Renal cortical epithelial cell (primary cell): Measurements from ENCODE around the gene DGKI. TPM values are rescaled to one million over a fixed set of nuclear protein-coding genes. Genes with fewer than 3 reads are reported as not detected.

Source experiments
- DNase-seq: peaks from one replicate; pipeline ENCODE4 v3.0.0-alpha.2; 2011; ENCODE audit warnings: low read depth
- total RNA-seq: library from RNA; depleted of rRNA; stranded (reverse); fragments of >200 nt; gene quantifications from 2 replicates; pipeline ENCODE4 v1.2.3, GENCODE V29; 2014

DGKI gene
- total RNA-seq, 1 donor from 2014 or later = 8.0 TPM

DNA sequence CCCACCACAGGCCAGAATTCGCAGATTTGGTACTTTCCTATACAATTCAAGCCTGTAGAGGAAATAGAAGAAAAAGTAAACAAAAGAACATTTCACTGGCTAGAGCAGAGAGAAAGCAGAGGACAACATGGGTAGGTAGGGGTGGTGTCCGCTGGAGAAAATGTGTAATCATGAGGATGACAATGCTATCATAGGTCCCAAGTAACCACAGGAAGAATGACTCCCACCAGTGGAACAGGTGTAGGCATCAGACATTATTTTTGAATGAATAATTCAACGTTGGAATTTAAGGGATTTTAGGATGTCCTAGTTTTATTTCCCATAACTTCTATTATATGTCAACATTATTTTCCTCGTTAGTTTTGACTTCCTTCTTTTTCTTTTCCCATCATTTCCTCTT is 248.9 kb downstream of the DGKI start:
- no peak for DNase-seq

DNA sequence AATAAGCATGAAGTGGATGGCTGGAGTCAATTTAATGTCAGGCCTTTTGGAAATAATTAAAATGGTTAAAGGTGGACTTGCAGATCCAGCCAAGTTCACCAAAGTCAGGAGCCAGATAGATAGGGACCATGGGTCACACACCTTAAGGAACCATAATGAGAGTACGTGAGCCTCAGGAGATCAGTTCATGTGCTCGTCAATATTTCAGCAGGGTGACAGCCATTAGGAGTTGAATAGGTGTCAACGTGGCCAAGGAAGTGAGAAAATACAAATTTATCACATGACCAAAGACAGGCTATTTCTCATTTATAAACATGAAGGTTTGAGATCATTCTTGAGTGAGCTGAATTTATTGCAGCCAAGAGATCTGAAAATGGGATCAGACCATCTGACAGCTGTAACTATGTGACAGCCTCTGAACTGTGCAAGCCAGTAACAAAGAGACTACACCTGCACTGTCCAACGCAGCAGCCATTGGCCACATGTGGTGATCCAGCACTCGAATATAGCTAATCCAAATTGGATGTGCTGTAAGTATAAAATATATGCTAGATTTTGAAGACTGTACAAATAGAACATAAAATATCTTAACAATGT is 253.6 kb downstream of the DGKI start:
- DNase-seq = no peak

DNA sequence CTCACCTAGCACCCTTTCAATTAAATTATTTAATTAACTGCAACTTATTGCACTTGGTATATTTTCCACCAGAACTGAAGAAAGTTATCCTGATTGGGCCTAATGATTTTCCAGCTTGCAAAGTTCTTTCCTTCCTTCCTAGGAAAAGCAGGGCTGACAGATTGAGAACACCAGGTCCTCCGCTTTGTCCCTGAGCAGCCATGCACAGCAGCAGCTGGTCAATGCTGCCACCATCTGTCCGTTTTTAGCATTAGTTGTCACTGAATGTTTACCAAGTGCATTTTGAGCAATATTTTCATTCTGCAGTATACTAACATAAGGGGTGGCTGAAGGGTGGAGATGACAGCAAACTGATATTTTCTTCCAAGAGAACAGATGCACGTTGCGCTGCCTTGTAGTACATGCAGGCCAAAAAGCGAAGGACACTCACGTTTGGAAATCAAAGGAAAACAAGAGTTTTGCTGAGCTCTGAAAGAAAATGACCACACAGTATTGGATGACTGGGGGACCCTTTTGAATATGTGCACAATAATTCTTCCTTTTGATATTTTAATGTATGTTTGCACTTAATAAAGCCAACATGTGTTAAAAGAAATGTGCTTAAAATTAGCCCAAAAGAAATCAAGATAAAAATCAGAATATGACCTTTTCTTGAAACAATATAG is 254.4 kb downstream of the DGKI start:
- DNase-seq = peak; percentile 72

DNA sequence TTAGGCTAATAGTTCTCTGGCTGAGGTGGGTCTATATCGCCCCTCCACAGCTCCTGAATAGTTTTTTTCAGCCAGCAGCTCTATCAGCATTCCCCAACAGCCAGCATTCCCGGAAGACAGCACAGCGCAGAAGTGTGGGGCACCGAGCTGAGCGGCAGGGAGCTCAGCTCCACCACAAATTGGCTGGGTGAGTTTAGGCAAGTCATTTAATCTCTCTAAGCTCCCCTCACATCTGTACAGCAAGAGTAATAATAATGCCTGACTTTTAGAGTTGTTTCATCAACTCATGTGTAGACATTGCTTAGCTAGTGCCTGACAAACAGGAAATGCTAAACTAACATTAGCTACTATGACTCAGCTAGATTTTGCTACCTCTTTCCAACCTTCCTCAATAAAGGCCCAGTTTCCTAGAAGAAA is 255.3 kb downstream of the DGKI start:
- DNase-seq = peak; percentile 87

DNA sequence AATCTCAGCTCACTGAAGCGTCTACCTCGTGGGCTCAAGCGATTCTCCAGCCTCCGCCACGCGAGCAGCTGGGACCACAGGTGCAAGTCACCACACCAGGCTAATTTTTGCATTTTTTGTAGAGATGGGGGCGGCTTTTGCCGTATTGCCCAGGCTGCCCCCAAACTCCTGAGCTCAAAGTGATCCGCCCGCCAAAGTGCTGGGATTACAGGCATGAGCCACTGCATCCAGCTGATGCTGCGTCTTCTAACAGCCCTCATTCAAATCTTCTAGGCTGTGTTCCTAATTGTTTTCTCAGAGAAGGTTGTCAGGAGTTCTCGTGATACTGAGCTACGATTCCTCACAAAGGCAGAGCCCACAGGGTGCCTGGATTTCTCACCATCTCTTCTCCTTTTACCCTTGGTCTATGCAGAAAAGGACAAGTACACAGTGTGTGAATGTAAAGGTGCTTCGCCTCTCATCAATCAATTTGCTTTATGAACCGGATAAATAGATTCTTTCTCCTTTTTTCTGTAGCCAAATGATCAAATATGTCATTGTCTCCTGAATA is 255.9 kb downstream of the DGKI start:
- DNase-seq = no peak

DNA sequence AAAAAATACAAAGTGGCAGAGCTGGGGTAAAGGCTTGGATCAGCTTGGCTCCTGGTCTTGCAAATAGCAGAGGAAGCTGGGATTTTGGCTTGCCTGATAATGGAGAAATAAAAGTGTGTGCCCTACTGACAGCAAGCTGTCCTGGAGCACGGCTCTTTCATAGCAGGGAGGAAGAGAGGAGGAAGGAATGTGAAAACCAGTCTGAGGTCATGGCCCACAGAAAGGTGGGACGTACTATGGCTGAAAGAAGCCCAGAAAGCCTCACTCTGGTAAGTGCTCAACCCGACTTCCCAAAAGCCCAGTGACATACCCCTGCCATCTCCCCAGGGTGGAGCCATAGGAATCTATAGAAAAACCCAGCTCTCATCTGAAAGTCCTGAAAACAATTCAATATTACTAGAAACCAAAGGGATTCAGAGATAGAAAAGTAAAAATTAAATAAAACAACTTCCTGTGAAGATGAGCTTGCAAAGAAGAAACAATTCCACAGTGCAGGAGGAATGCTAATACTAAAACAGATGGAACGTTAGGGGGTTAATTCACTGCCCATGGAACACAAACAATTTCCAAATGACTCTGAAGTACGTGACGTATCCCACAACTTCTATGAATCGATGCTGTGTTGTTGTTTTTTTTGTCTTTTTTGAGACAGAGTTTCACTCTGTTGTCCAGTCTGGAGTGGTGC is 256.6 kb downstream of the DGKI start:
- no peak for DNase-seq

DNA sequence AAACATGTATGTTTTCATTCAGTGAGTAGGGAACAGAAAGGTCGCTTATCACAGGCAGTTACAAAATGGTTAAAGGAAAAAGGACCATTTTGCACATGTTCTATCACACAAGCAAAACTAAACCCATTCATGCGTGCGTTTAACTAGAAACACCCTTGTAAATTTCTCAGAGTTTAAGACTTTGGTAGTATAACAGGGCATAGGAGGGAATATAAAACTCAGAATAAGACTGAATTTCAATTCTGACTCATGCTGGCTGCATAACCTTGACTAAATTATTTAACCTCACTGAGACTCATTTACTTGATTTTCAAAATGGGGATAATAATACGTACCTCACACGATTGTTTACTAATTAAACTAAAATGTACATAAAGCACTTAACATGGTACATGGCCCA is 259.4 kb downstream of the DGKI start:
- DNase-seq = peak; percentile 19

DNA sequence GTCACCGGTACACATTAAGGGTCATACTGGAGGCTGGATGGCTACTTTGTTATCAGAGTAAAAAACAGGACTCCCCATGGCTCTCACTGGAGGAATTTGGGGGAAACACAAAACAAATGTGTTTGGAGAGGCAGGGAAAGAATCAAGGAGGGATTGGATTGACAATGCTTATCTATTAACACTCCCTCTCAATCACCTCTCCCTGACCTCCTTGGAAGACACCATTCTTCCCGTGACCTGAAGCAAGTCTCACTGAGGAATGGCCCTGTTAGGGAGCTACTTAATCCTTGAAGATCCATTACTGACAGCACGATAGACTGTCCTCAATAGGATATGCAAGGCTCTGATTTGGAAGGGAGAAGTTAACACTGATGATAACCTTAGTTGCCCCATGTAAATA is 261.2 kb downstream of the DGKI start:
- DNase-seq = no peak

DNA sequence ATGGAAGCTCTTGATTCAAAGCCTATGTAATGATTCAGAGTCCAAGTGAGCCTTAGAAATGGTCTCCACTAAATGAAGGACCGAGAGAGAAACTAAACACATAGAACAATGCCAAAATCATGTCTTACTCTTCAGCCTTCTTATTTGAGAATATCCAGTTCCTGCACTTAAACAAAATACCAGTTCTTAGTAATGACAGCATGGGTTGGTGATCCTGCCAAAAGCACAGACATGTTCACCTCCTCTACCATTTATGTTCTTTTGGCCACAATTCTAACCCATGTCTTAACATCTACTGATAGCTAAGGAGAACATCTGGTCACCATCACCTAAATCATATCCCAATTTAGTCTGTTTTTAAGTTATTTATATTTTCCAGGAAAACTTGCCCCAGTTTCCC is 263.6 kb downstream of the DGKI start:
- no peak for DNase-seq

DNA sequence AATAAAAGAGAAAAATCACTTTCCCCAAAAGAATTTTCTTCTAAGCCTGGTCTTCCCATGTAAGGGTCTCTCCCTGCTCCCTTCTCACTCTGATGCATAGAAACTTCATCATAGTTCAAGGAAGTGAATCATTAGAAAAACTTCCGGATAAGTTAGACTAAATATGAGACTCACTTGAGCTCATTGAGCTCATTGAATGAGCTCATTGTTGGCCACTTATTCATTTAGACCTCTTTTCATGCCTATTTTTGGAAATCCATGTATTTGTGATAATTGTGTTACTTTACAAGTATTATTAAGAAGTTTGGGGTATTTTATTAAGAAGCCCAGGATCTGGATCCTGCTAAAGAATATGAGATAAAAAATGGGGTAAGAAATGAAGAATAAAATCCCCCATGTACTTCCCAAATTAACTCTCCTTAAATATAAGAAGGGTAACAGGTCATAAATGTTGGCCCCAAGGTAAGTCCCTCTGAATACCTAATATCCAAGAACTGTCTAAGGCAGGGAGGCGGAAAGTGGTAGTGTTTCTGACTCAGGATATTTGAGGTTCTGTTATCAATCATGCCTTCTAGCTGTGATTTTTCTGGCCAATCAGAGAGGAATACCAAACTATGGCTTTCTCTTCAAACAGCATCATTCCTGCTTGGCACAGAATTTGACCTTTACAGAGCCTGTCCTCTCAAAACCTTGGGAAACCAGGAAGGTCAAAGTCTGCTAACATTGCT is 266.7 kb downstream of the DGKI start:
- DNase-seq = peak; percentile 81

DNA sequence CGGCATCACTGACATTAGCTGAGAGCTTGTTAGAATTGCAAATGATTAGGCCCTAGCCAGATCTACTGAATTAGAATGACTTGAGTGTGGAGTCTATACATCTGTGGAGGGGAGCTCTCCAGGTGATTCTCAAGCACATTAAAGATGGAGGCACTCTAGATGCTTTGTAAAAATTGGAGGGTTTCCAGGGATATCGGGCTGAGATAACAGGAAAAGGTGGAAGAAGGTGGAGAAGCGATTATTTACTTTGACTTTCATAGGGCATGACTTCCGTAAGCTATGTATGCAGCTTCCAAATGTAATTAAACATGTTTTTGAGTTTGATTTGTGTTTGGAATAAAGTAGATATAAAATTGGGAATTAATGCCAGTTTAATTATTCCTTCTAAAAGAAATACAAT is 268.2 kb downstream of the DGKI start:
- DNase-seq = no peak

DNA sequence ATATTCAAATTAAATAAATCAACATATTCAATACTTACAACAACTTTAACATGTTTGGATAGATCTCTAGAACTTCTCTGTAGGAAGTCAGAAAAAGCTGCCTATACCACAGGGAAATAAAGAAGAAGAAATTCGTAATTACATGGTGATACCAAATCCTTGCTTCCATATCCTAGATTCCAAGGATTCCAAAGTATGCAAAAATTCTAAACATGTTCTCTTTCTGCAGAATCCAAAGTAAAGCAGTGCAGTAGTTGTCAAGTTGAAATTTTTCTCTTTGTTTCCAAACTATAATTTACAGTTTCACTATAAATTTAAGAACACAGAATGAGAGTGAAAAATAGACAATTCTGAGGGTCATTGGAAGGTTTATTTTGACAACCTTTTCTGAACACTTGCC is 269.6 kb downstream of the DGKI start:
- no peak for DNase-seq

DNA sequence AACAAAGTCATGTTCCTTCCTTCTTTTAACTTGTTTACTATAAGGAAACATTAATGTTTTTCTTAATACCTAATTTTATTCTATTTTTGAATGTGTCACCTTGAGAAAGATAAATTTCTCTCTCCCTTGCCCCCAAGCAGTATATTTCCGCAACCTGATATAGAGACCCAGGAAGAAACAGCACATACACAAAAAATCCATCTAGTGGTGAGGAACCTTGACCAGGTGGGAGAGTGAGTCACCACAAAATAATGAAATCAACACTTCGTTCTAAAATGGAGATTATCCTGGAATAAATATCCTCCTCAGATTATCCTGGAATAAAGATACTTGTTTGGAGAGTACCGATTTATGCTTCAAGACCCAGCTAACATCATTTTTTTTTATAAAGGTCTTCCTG is 270.3 kb downstream of the DGKI start:
- DNase-seq = no peak

DNA sequence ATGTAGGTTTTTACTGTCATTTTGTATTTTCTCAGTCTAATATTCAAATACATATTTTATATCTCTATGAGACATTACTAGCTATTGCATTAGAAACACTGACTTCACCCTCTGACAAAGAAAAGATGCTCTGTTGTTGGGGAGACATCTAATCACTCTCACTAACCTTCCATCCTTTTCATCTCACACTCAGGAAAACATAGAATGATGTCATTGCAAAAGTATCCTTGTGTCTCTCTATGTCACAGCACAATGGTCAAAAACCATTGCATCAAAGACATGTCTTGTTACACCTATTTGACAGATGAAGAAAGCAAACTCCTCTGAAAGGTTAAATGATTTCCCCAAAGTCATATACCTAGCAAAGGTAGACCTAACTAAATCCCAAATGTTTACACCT is 272.0 kb downstream of the DGKI start:
- no peak for DNase-seq

DNA sequence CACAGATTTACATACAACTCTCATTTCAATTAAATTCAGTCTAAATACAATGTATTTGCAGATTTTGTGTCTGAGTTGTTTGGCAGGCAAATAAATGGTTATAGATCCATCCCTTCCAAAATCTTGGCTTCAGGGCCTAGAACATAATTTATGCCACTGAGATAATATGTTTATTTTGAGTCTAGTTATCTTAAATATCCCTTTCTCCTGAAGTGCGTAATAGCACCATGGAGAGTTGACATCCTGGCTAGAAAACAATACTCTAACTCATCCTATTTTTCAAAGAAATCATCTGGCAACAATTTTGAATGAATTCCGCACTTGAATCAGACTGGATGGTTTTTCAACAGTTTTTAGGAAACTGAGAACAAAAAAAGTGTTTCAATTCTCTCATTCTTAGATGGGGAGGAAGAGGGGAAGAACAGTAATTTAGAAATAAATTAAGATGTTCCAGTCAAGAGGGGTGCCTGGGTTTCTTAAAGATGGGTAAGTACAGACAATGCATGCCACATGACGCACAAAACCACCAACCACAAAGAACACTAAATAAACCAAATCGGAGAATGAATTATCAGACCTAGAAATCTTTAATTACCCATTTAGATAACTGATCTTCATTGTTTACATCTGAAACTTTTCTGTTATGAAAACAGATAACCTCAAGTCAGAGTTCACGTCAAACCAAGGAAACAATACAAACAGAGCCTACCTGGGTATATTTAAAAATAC is 274.6 kb downstream of the DGKI start:
- DNase-seq = no peak

DNA sequence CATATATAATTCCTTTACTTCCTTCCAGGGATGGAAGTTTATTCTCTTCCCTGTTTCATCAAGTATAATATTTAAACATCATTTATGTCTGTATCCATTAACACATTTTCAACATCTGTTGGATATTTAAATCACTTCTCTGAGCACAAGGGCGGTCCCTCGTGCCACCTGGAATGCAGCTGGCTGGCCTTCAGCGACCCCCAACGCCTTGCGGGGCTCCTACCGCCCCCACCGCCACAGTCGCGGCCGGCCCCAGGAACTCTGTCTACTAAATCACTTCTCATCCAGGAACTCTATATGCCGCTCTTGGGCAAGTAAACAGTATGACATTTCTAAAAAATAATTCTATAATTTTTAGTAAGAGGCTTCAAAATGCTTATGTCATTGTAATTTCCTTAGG is 282.1 kb downstream of the DGKI start:
- DNase-seq = no peak

DNA sequence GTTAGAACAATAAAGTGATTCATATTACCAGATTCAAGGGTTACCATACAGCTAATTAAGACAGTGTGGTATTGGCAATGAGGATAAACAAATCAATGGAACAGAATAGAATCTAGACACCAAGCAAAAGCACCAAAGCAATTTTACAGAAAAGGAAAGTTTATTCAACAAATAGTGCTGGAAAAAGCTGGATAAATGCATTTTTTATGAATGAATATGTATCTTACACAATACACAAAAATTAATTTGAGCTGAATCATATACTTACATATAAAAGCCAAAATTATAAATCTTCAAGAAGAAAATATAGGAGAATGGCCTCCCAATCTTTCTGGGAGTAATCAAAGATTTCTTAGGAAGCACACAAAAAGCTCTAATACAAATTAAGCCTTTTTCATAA is 282.8 kb downstream of the DGKI start:
- DNase-seq = no peak

DNA sequence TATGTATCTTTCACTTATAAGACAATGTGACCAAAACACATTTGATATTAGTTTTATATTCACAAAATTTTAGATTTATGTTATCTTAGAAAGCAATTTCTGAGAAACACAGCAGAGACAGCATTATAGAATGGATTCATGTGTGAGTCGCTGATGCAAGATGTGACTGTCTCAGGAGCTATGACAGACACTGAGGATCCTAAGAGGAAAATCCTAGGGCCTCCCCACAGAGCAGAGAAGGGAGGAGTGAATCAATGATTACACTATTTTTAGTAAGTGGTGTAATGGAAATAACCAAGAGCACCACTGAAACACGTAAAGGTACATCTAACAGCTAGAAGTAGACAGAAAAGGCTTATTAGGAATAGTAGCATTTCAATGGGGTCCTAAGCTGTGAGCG is 299.3 kb downstream of the DGKI start:
- no peak for DNase-seq

DNA sequence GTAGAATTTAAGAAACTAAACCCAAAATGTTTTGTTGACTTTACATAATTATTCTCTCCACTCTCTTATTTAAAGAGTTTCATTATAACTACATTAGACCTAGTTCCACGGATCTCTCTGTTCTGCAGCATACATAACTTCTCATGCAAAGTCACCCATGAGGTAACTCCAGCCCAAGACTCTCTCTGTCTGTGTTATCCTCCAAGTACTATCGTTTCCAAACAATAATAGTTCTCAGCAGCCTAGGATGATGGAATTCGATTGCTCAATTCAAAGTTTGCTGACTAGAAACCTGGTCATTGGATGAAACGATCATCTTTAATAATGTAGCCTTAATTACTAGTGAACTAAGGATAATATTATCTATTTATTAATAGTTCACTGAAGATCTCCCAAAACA is 300.1 kb downstream of the DGKI start:
- DNase-seq = no peak

DNA sequence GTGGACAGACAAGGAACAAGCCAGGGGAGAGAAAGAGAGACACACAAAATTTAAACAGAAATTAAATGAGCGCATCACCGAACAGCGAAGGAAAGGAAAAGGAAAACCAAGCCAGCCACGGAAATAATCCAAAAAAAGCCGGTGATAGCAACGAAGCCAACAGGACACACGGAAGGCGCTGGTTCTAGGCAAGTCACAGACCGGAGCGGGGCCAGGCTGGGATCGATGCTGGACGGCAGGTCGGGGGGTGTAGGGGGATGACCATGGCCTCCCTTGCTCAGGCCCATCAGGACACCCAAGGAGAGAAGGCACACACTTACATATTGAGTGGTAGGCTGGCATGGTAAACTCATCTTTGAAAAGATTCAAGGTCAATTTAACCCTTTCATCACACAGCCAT is 300.8 kb downstream of the DGKI start:
- no peak for DNase-seq

DNA sequence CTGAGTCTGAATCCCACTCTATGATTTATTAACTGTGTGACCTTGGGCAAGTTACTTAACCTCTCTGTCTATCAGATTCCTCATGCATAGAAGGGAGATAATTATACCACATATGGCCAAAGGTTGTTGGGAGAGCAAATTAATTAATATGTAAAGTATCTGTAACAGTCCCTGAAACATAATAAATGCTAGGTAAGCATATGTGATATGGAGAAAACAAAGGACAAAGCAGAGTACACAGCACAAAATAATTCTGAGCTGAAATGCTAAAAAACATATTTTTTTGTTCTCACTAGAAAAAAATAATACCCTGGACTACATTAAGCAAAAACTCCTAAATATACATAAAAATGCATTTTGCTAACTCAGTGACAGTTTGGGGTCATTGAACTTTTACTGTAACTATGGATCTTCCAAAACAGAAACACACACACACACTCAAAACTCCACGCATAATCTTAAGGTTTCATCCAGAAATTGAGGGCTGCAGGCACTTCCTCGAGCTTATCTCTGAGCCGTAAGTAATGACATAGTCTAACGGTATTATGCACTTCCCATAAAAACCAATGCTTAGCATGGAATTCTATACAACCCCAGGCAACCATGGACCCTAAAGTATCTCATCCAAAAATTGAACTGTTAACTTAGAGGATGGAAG is 301.6 kb downstream of the DGKI start:
- DNase-seq = no peak
